Endothelial cell of umbilical vein (primary cell): ENCODE measurements around the gene HSH2D. TPM values are rescaled to one million over a fixed set of nuclear protein-coding genes. Genes with fewer than 3 reads are reported as not detected.

Experiments used
- BruUV-seq: library from RNA; stranded (reverse); fragments of 400-500 nt; replicated peaks from 2 replicates; lab custom pipeline; 2021; lab: Mats Ljungman, UMichigan
- CTCF ChIA-PET: fragments of 300-600, 350-600 bp; sonication (Branson Sonifier 250); formaldehyde crosslinking; loops from one replicate; lab custom pipeline; 2021; ENCODE audit warnings: antibody characterized with exemption, inconsistent platforms; lab: Charles Lee
- POLR2A ChIA-PET: fragments of 300-600, 350-600 bp; sonication (Branson Sonifier 250); formaldehyde crosslinking; loops from one replicate; lab custom pipeline; 2021; ENCODE audit warnings: antibody characterized with exemption, inconsistent platforms; lab: Charles Lee
- DNase-seq: peaks from one replicate; pipeline ENCODE4 v3.0.0-alpha.2; 2011; ENCODE audit warnings: low read depth, low spot score
- FAIRE-seq: peaks from 2 replicates; lab custom pipeline; 2011; peaks lifted over from hg19 to GRCh38; lab: Jason Lieb, UNC
- H2AFZ ChIP-seq: 2 replicates; pipeline ENCODE4 v1.6.0; 2012; ENCODE audit warnings: low read depth, low read length, control low read depth, inconsistent platforms
- H3K27ac ChIP-seq: 2 replicates; pipeline ENCODE4 v1.5.1; 2011; ENCODE audit warnings: low read depth, mild to moderate bottlenecking, control low read depth, low read length, moderate library complexity; ENCODE audit not compliant: insufficient read depth
- H3K27me3 ChIP-seq, 2 experiments: 2 replicates each; pipeline versions ENCODE4 v1.6.0 to v1.6.1; 2011; ENCODE audit warnings: low read length in 2 of 2, mixed read lengths in 1 of 2; ENCODE audit not compliant: control insufficient read depth in 2 of 2, insufficient read depth in 2 of 2
- H3K36me3 ChIP-seq, 2 experiments: 2 replicates in 1 of 2; 3 replicates in 1 of 2; pipeline ENCODE4 v1.5.1; 2011; ENCODE audit warnings: low read length in 2 of 2, mild to moderate bottlenecking in 1 of 2, moderate library complexity in 1 of 2; ENCODE audit not compliant: control insufficient read depth in 2 of 2, insufficient read depth in 2 of 2; ENCODE audit errors: extremely low read depth in 1 of 2
- H3K4me1 ChIP-seq: 3 replicates; pipeline ENCODE4 v1.5.1; 2011; ENCODE audit warnings: mild to moderate bottlenecking, low read length; ENCODE audit not compliant: control insufficient read depth, insufficient read depth; ENCODE audit errors: extremely low read depth
- H3K4me2 ChIP-seq: 2 replicates; pipeline ENCODE4 v1.6.1; 2011; ENCODE audit warnings: low read length, control low read depth, mixed read lengths; ENCODE audit not compliant: insufficient read depth
- H3K4me3 ChIP-seq, 3 experiments: fragments of 200-600 bp in 1 of 3; sonication (generic), shearing (Covaris generic) in 1 of 3; replicated peaks in 1 of 3; 2 replicates each; pipeline ENCODE4 v1.5.1; 2011 to 2016; ENCODE audit warnings: control low read depth in 3 of 3, low read length in 3 of 3, mild to moderate bottlenecking in 2 of 3, inconsistent platforms in 1 of 3, low read depth in 1 of 3, moderate library complexity in 1 of 3; ENCODE audit not compliant: insufficient read depth in 1 of 3
- H3K79me2 ChIP-seq: 2 replicates; pipeline ENCODE4 v1.6.0; 2012; ENCODE audit warnings: low read length, inconsistent platforms; ENCODE audit not compliant: control insufficient read depth, insufficient read depth
- H3K9ac ChIP-seq: replicated peaks from 2 replicates; pipeline ENCODE3; 2011; ENCODE audit warnings: low read length, control low read depth; ENCODE audit not compliant: insufficient read depth; ENCODE audit errors: extremely low read depth
- H3K9me1 ChIP-seq: replicated peaks from 3 replicates; pipeline ENCODE4 v1.6.0; 2011; ENCODE audit warnings: mild to moderate bottlenecking, low read length; ENCODE audit not compliant: control insufficient read depth, insufficient read depth; ENCODE audit errors: extremely low read depth
- H3K9me3 ChIP-seq: replicated peaks from 2 replicates; pipeline ENCODE4 v1.5.1; 2012; ENCODE audit warnings: low read length, inconsistent platforms; ENCODE audit not compliant: control insufficient read depth, insufficient read depth
- H4K20me1 ChIP-seq: replicated peaks from 2 replicates; pipeline ENCODE3; 2011; ENCODE audit warnings: mild to moderate bottlenecking, low read length; ENCODE audit not compliant: control insufficient read depth, insufficient read depth; ENCODE audit errors: extremely low read depth
- CTCF ChIP-seq, 2 donors: IDR thresholded peaks; 1 replicate in 1 of 2; 2 replicates in 1 of 2; pipeline ENCODE4 v1.5.1; 2011; ENCODE audit warnings: low read length in 2 of 2, mild to moderate bottlenecking in 2 of 2, moderate library complexity in 2 of 2, control low read depth in 1 of 2, inconsistent platforms in 1 of 2, low read depth in 1 of 2; ENCODE audit not compliant: insufficient read depth in 1 of 2; ENCODE audit errors: extremely low read depth in 1 of 2
- EZH2 ChIP-seq: IDR thresholded peaks from 2 replicates; pipeline ENCODE4 v1.6.1; 2012; ENCODE audit warnings: borderline replicate concordance, low read depth, mild to moderate bottlenecking, moderate library complexity, low read length, inconsistent platforms; ENCODE audit not compliant: severe bottlenecking
- FOS ChIP-seq: IDR thresholded peaks from 2 replicates; pipeline ENCODE4 v1.6.1; 2011; ENCODE audit warnings: mild to moderate bottlenecking, low read length, moderate library complexity, borderline replicate concordance; ENCODE audit not compliant: insufficient read depth
- GATA2 ChIP-seq: IDR thresholded peaks from 2 replicates; pipeline ENCODE4 v1.7.0; 2011; ENCODE audit warnings: low read depth, mild to moderate bottlenecking, moderate library complexity, mixed read lengths, low read length; ENCODE audit not compliant: insufficient read length, insufficient read depth
- JUN ChIP-seq: IDR thresholded peaks from 2 replicates; pipeline ENCODE4 v1.6.1; 2011; ENCODE audit warnings: borderline replicate concordance, low read depth; ENCODE audit not compliant: insufficient read length, insufficient read depth
- MAX ChIP-seq: IDR thresholded peaks from 2 replicates; pipeline ENCODE4 v1.6.1; 2011; ENCODE audit not compliant: insufficient read depth, insufficient read length
- MYC ChIP-seq: IDR thresholded peaks from one replicate; pipeline ENCODE4 v1.6.1; 2011; ENCODE audit warnings: mild to moderate bottlenecking, low read depth, low read length
- POLR2A ChIP-seq: IDR thresholded peaks from 2 replicates; pipeline ENCODE4 v1.6.1; 2012; ENCODE audit warnings: low read depth, mild to moderate bottlenecking, control low read depth, low read length
- POLR2AphosphoS5 ChIP-seq: IDR thresholded peaks from 2 replicates; pipeline ENCODE4 v1.6.1; 2012; ENCODE audit warnings: low read depth, mild to moderate bottlenecking, control low read depth, low read length, moderate library complexity; ENCODE audit not compliant: insufficient read depth
- dilution Hi-C: fragments of 300-500 bp; cut with MboI; formaldehyde crosslinking; loops from one replicate; pipeline ENCODE4 v1.15.0; 2019; ENCODE audit warnings: low sequenced_read_pairs; ENCODE audit not compliant: extremely low pct_ligation_motif_present
- intact Hi-C: fragments of 100-400 bp; cut with micrococcal nuclease; formaldehyde crosslinking; loops from one replicate; pipeline ENCODE4 v1.10.0; 2022
- polyA plus RNA-seq, 4 experiments: library from polyadenylated mRNA; depleted of rRNA in 3 of 4; stranded (reverse) in 3 of 4; unstranded in 1 of 4; fragments of >200 nt; gene quantifications; 2 replicates each; pipeline versions ENCODE4 v1.2.1 to v1.2.3, GENCODE V29; 2011 to 2012; ENCODE audit warnings: missing spikeins in 1 of 4
- total RNA-seq: library from RNA; stranded (reverse); gene quantifications from 2 replicates; pipeline ENCODE4 v1.2.3, GENCODE V29; 2021

The HSH2D gene
- total and polyA plus RNA-seq, 2 donors (not counting 3 experiments of a cell fraction or from before 2014, with no cell fraction given): not detected

- H2AFZ ChIP-seq: peak within 1 kb of the TSS; percentile 93
- H3K27ac ChIP-seq: peak within 1 kb of the TSS; percentile 75
- CTCF ChIA-PET: interaction anchor here (0.6 to 2.1 kb wide), 11 partner anchors 16 to 692 kb away, joined by 3 to 35 read pairs (median 4); partner anchors contain the start of genes AKAP8L, AP1M1 and TPM4
- FAIRE-seq: peak; percentile 99
- peaks cover 12% of the 10 kb centered on the region for H3K4me1 ChIP-seq
- no peaks in the 10 kb centered on the region for H3K9me3 ChIP-seq
- no TSS peak for BruUV-seq
- dilution Hi-C loops: no loop called here
- peak; percentile 100 for DNase-seq
- H3K9me1 ChIP-seq: no peaks in the 10 kb centered on the region
- no peak for TF ChIP-seq GATA2
- TF ChIP-seq EZH2: no peak
- peak; percentile 56 for TF ChIP-seq MAX
- peak; percentile 93 to 96 for TF ChIP-seq CTCF (IDR thresholded peaks at IDR 0.05; ENCODE audit: extremely low read depth in 1 of 2, insufficient read depth in 1 of 2, low read depth in 1 of 2, low read length in 2 of 2)
- TF ChIP-seq POLR2A: no peak
- no peak for TF ChIP-seq FOS
- TF ChIP-seq MYC: no peak
- TF ChIP-seq JUN: no peak
- TF ChIP-seq POLR2AphosphoS5: peak; percentile 39
- peaks cover 40% of the 10 kb centered on the region for H3K79me2 ChIP-seq
- peak within 1 kb of the TSS; percentile 75 to 96 (median 87) for H3K4me3 ChIP-seq
- H3K4me2 ChIP-seq: peak within 1 kb of the TSS; percentile 80
- H3K27me3 ChIP-seq: no peaks in the 10 kb centered on the region
- intact Hi-C loops: loop anchor here (1.0 kb wide), 4 partner anchors 32 to 74 kb away; partner anchors contain the start of gene FAM32A
- no peaks in the 10 kb centered on the region for H4K20me1 ChIP-seq
- H3K36me3 ChIP-seq: no peaks in the 10 kb centered on the region
- POLR2A ChIA-PET: interaction anchor here (0.6 to 1.3 kb wide), 3 partner anchors 25 to 70 kb away, joined by 3 read pairs; no protein-coding TSS in a partner anchor
- peak within 1 kb of the TSS; percentile 91 for H3K9ac ChIP-seq
These were observed 32.2 kb upstream of the HSH2D start, which contains the start of gene RAB8A for GRCh38 chr19:16111160-16111908. TSS of gene RAB8A (plus strand) at chr19:16111889. CDS start at chr19:16111902, 13 bp downstream.
